Liver (tissue), 9 donors: ENCODE results near the gene KLHDC9. TPM values are rescaled to one million over a fixed set of nuclear protein-coding genes. Genes with fewer than 3 reads are reported as not detected.

Experiments used
- DNase-seq: peaks from one replicate; pipeline ENCODE4 v3.0.0-alpha.2; 2017; ENCODE audit warnings: low spot score
- H3K27ac ChIP-seq, 2 donors: one replicate each; pipeline ENCODE4 v1.7.0; 2013; ENCODE audit warnings: inconsistent platforms in 2 of 2, low read length in 2 of 2, control low read depth in 1 of 2, low read depth in 1 of 2, mild to moderate bottlenecking in 1 of 2
- H3K27me3 ChIP-seq, 4 donors: one replicate each; pipeline versions ENCODE4 v1.6.1 to v1.7.0; 2013; ENCODE audit warnings: low read length in 3 of 4, inconsistent platforms in 1 of 4, mild to moderate bottlenecking in 1 of 4, moderate library complexity in 1 of 4; ENCODE audit not compliant: control insufficient read depth in 4 of 4, insufficient read depth in 4 of 4
- H3K36me3 ChIP-seq, 4 donors: one replicate each; pipeline versions ENCODE4 v1.6.1 to v1.7.0; 2013; ENCODE audit warnings: low read length in 3 of 4, mild to moderate bottlenecking in 3 of 4, low read depth in 1 of 4, moderate library complexity in 1 of 4; ENCODE audit not compliant: control insufficient read depth in 4 of 4, insufficient read depth in 3 of 4
- H3K4me1 ChIP-seq, 4 donors: one replicate each; pipeline versions ENCODE4 v1.6.1 to v1.7.0; 2013; ENCODE audit warnings: low read length in 3 of 4, mild to moderate bottlenecking in 3 of 4, moderate library complexity in 1 of 4; ENCODE audit not compliant: control insufficient read depth in 4 of 4, insufficient read depth in 4 of 4
- H3K4me3 ChIP-seq, 3 donors: one replicate each; pipeline versions ENCODE4 v1.6.1 to v1.7.0; 2013; ENCODE audit warnings: low read length in 3 of 3, control low read depth in 1 of 3, low read depth in 1 of 3, mild to moderate bottlenecking in 1 of 3
- H3K9ac ChIP-seq, 2 donors: one replicate each; pipeline ENCODE4 v1.7.0; 2013; ENCODE audit warnings: low read length in 2 of 2, mild to moderate bottlenecking in 2 of 2, moderate library complexity in 2 of 2, control low read depth in 1 of 2, low read depth in 1 of 2
- H3K9me3 ChIP-seq, 4 donors: one replicate each; pipeline versions ENCODE4 v1.6.1 to v1.7.0; 2013; ENCODE audit warnings: low read length in 3 of 4; ENCODE audit not compliant: control insufficient read depth in 4 of 4
- ATF3 ChIP-seq: IDR thresholded peaks from 2 replicates; pipeline ENCODE4 v1.6.1; 2016; ENCODE audit warnings: antibody characterized with exemption
- CTCF ChIP-seq: fragments of 150-350 bp; IDR thresholded peaks from 2 replicates; pipeline ENCODE4 v1.5.1; 2017; ENCODE audit warnings: improper control_type of control experiment, low read depth, low read length; ENCODE audit not compliant: missing input control
- EGR1 ChIP-seq, 2 donors: IDR thresholded peaks; 2 replicates each; pipeline ENCODE4 v1.6.1; 2016 to 2018; ENCODE audit warnings: antibody characterized with exemption in 2 of 2, low read depth in 2 of 2
- FOXA1 ChIP-seq: IDR thresholded peaks from 2 replicates; pipeline ENCODE4 v1.6.1; 2016; ENCODE audit warnings: antibody characterized with exemption
- GABPA ChIP-seq, 2 donors: IDR thresholded peaks in 1 of 2; conservative IDR thresholded peaks in 1 of 2; 2 replicates each; pipeline ENCODE4 v1.6.1; 2016; ENCODE audit warnings: antibody characterized with exemption in 2 of 2, mild to moderate bottlenecking in 1 of 2, moderate library complexity in 1 of 2
- HNF4A ChIP-seq, 2 donors: conservative IDR thresholded peaks; 2 replicates each; pipeline ENCODE4 v1.6.1; 2016; ENCODE audit warnings: antibody characterized with exemption in 2 of 2, mild to moderate bottlenecking in 2 of 2
- HNF4G ChIP-seq: IDR thresholded peaks from 2 replicates; pipeline ENCODE4 v1.6.1; 2016; ENCODE audit warnings: antibody characterized with exemption
- JUND ChIP-seq, 2 donors: IDR thresholded peaks; 2 replicates each; pipeline ENCODE4 v1.6.1; 2016; ENCODE audit warnings: antibody characterized with exemption in 2 of 2
- MAX ChIP-seq: IDR thresholded peaks from 2 replicates; pipeline ENCODE4 v1.6.1; 2016; ENCODE audit warnings: antibody characterized with exemption
- RAD21 ChIP-seq, 2 donors: IDR thresholded peaks; 2 replicates each; pipeline ENCODE4 v1.6.1; 2016; ENCODE audit warnings: antibody characterized with exemption in 2 of 2, mild to moderate bottlenecking in 2 of 2
- REST ChIP-seq: IDR thresholded peaks from 2 replicates; pipeline ENCODE4 v1.6.1; 2016; ENCODE audit warnings: antibody characterized with exemption, mild to moderate bottlenecking
- RXRA ChIP-seq, 2 donors: IDR thresholded peaks; 2 replicates each; pipeline ENCODE4 v1.6.1; 2017 to 2018; ENCODE audit warnings: antibody characterized with exemption in 2 of 2, mild to moderate bottlenecking in 1 of 2
- SP1 ChIP-seq: IDR thresholded peaks from 2 replicates; pipeline ENCODE4 v1.6.1; 2018; ENCODE audit warnings: antibody characterized with exemption, mild to moderate bottlenecking
- YY1 ChIP-seq: IDR thresholded peaks from 2 replicates; pipeline ENCODE4 v1.6.1; 2016; ENCODE audit warnings: antibody characterized with exemption, mild to moderate bottlenecking
- ZBTB33 ChIP-seq: IDR thresholded peaks from 2 replicates; pipeline ENCODE4 v1.6.1; 2016; ENCODE audit warnings: antibody characterized with exemption
- WGBS: extraction: QIAGEN DNeasy Blood & Tissue Kit; methylation state at CpG from one replicate; pipeline ENCODE4 v1.1.7; 2013; 5-methylcytosine and 5-hydroxymethylcytosine counted together
- polyA plus RNA-seq, 2 donors: library from polyadenylated mRNA; stranded (reverse) in 1 of 2; unstranded in 1 of 2; fragments of 200-250 nt in 1 of 2; fragments of >200 nt in 1 of 2; fragmentation: Nextera tagmentation in 1 of 2; extraction: Ambion mirVana in 1 of 2; gene quantifications; one replicate each; pipeline versions ENCODE4 v1.2.1 to v1.2.3, GENCODE V29; 2013 to 2015
- total RNA-seq, 2 donors: library from RNA; depleted of rRNA; stranded (reverse); fragments of >200 nt; gene quantifications; one replicate each; pipeline ENCODE4 v1.2.3, GENCODE V29; 2014
- donor health status: healthy.
- donor health status: healthy.
- donor health status: healthy.
- donor health status: healthy.
- donor health status: healthy.

The KLHDC9 gene
- total and polyA plus RNA-seq, 4 donors = 1.9 to 3.3 (median 2.6) TPM

- peaks cover 7 to 19% (median 16%) of the 10 kb centered on the region in 4 donors for H3K4me1 ChIP-seq
- no peaks in the 10 kb centered on the region for H3K9me3 ChIP-seq
- 83% methylated on average over 2 of the region's 2 CpGs for WGBS
- DNase-seq = no peak
- H3K36me3 ChIP-seq = peaks cover 0 to 2% (median 0%) of the 10 kb centered on the region in 4 donors
- H3K27me3 ChIP-seq = no peaks in the 10 kb centered on the region
- H3K9ac ChIP-seq = no peak overlapping the region
- TF ChIP-seq ATF3 (no peak), RAD21 (IDR thresholded peaks at IDR 0.05) (no peak), REST (no peak), FOXA1 (no peak), EGR1 (IDR thresholded peaks at IDR 0.05; ENCODE audit: low read depth in 2 of 2) (no peak), YY1 (no peak), HNF4G (no peak), CTCF (no peak), JUND (IDR thresholded peaks at IDR 0.05) (no peak), GABPA (IDR thresholded peaks at IDR 0.05 in 1 of 2, conservative IDR thresholded peaks at IDR 0.05 in 1 of 2) (no peak), RXRA (IDR thresholded peaks at IDR 0.05) (no peak), ZBTB33 (no peak), MAX (no peak), HNF4A (conservative IDR thresholded peaks at IDR 0.05) (no peak)
- H3K27ac ChIP-seq = no peak overlapping the region
- no peak overlapping the region for H3K4me3 ChIP-seq
Measured at GRCh38 chr1:161111527-161111926, 13.4 kb downstream of the KLHDC9 start.

GRCh38 chr1:161113915-161114314 lies 15.8 kb downstream of the KLHDC9 start:
- DNase-seq = no peak
- WGBS = 86% methylated on average over 1 of the region's 1 CpG
- Histone ChIP-seq H3K36me3 (peaks cover 0 to 2% (median 0%) of the 10 kb centered on the region in 4 donors), H3K9ac (no peak overlapping the region), H3K27ac (no peak overlapping the region), H3K4me1 (peaks cover 12 to 35% (median 27%) of the 10 kb centered on the region in 4 donors), H3K9me3 (no peaks in the 10 kb centered on the region), H3K27me3 (no peaks in the 10 kb centered on the region), H3K4me3 (no peak overlapping the region)
- TF ChIP-seq CTCF = no peak
- TF ChIP-seq HNF4G = no peak
- TF ChIP-seq SP1 = no peak
- no peak for TF ChIP-seq HNF4A (conservative IDR thresholded peaks at IDR 0.05)
- no peak for TF ChIP-seq ATF3
- TF ChIP-seq YY1 = no peak
- TF ChIP-seq ZBTB33 = no peak
